ENCODE results near the gene TUBB1. TPM values are rescaled to one million over a fixed set of nuclear protein-coding genes. Genes with fewer than 3 reads are reported as not detected.
A peak's percentile ranks its signal among the peaks of the same experiment; 100 is the strongest.
"Not testable (repeated sequence)": the region's sequence is repeated elsewhere in the genome, so short reads cannot be mapped to it uniquely, and the experiment has no call there.

The TUBB1 gene
- total and polyA plus RNA-seq, 4 experiments from 2014 or later = not detected

DNA sequence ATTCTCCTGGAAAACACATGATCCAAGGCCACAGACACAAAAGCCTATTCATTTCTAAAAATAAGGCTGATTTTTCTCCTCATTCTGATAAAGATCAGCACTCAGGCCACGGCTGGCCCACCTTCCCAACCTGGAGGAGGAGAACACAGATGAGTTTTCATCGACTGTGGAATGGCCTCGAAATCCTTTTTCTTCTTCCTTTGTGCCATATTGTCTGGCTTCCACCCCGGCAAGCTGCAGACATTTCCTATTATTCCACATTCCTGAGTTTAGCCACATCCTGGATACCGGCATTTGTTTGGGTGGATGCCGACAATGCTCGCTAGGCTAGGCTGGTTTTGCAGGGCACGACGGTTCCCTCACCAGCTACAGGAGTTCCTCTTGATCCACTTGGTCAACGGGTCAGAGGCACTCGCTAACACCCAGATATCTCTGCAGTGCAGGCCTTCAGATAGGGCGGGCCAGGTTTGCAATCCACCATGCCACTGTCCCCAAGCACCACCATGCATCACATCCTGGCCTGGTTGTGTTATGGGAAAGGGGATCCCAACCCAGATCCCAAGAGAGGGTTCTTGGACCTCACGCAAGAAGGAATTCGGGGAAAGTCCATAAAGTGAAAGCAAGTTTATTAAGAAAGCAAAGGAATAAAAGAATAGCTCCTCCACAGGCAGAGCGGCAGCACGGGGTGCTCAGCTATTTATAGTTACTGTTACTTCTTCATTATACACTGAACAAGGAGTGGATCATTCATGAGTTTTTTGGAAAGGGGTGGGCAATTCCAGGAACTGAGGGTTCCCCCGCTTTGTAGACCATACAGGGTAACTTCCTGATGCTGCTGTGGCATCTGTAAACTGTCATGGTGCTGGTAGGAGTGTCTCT is 8.0 kb upstream of the TUBB1 start:
- H3K4me1 Mint-ChIP-seq = peaks cover 20 to 40% (median 26%) of the 10 kb centered on the region in 4 donors
- H3K27ac Mint-ChIP-seq = peak overlapping the region in 4 of 7 donors; percentile 41 to 73 (median 45)
- ChIA-PET CTCF (ENCODE audit: partially characterized antibody) (no interaction called here), POLR2A (ENCODE audit: partially characterized antibody) (interaction anchor here (1.7 to 1.8 kb wide), 2 partner anchors 18 to 21 kb away, joined by 3 to 6 read pairs; partner anchors contain the start of gene ATP5F1E)
- no peaks in the 10 kb centered on the region for H3K27me3 ChIP-seq (ENCODE audit: insufficient read depth, low read length)
- H3K4me1 ChIP-seq (ENCODE audit: insufficient read depth, low read length) = peaks cover 34% of the 10 kb centered on the region
- no peak for DNase-seq
- H3K27me3 Mint-ChIP-seq = no peaks in the 10 kb centered on the region
- H3K4me3 ChIP-seq (ENCODE audit: low read length in 2 of 2) = no peak overlapping the region
- H3K4me3 Mint-ChIP-seq = peak overlapping the region in 2 of 8 donors; percentile 1 to 26
- no peaks in the 10 kb centered on the region for H3K9me3 Mint-ChIP-seq
- no peaks in the 10 kb centered on the region for H3K36me3 ChIP-seq (ENCODE audit: insufficient read depth, low read length)
- intact Hi-C loops (cut with micrococcal nuclease) = no loop called here
- no peaks in the 10 kb centered on the region for H3K9me3 ChIP-seq (ENCODE audit: control insufficient read depth in 1 of 2, low read length in 2 of 2)
- H3K36me3 Mint-ChIP-seq = no peaks in the 10 kb centered on the region
- H3K27ac ChIP-seq (ENCODE audit: low read depth, low read length) = no peak overlapping the region

DNA sequence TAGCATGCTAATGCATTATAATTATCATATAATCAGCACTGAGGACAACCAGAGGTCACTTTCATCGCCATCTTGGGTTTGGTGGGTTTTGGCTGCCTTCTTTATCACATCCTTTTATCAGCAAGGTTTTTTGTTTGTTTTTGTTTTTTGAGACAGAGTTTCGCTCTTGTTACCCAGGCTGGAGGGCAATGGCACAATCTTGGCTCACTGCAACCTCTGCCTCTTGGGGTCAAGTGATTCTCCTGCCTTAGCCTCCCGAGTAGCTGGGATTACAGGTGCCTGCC is 7.4 kb upstream of the TUBB1 start:
- H3K4me1 ChIP-seq (ENCODE audit: insufficient read depth, low read length) = peaks cover 36% of the 10 kb centered on the region
- H3K36me3 ChIP-seq (ENCODE audit: insufficient read depth, low read length); H3K36me3 Mint-ChIP-seq; H3K4me3 Mint-ChIP-seq; CTCF ChIA-PET (ENCODE audit: partially characterized antibody); H3K9me3 Mint-ChIP-seq; intact Hi-C loops (cut with micrococcal nuclease); H3K27me3 ChIP-seq (ENCODE audit: insufficient read depth, low read length); H3K9me3 ChIP-seq (ENCODE audit: control insufficient read depth in 1 of 2, low read length in 2 of 2); H3K27ac ChIP-seq (ENCODE audit: low read depth, low read length); DNase-seq; POLR2A ChIA-PET (ENCODE audit: partially characterized antibody); H3K27me3 Mint-ChIP-seq; H3K4me3 ChIP-seq (ENCODE audit: low read length in 2 of 2): not testable (repeated sequence)
- Mint-ChIP-seq H3K4me1 (peaks cover 25 to 46% (median 30%) of the 10 kb centered on the region in 4 donors), H3K27ac (peak overlapping the region in 2 of 7 donors; percentile 12 to 24)

- no peaks in the 10 kb centered on the region for H3K36me3 ChIP-seq (ENCODE audit: insufficient read depth, low read length)
- Mint-ChIP-seq H3K4me1 (peaks cover 30 to 49% (median 37%) of the 10 kb centered on the region in 4 donors), H3K9me3 (no peaks in the 10 kb centered on the region), H3K4me3 (peak overlapping the region in 4 of 8 donors; percentile 3 to 63 (median 52)), H3K27me3 (no peaks in the 10 kb centered on the region), H3K36me3 (no peaks in the 10 kb centered on the region), H3K27ac (peak overlapping the region; percentile 43 to 79 (median 60))
- peaks cover 31% of the 10 kb centered on the region for H3K4me1 ChIP-seq (ENCODE audit: insufficient read depth, low read length)
- intact Hi-C loops (cut with micrococcal nuclease) = no loop called here
- no peaks in the 10 kb centered on the region for H3K27me3 ChIP-seq (ENCODE audit: insufficient read depth, low read length)
- no peak for DNase-seq
- ChIA-PET POLR2A (ENCODE audit: partially characterized antibody) (interaction anchor here (1.2 kb wide), 1 partner anchor 19 kb away, joined by 5 read pairs; the partner anchor contains the start of gene ATP5F1E), CTCF (ENCODE audit: partially characterized antibody) (no interaction called here)
- no peak overlapping the region for H3K27ac ChIP-seq (ENCODE audit: low read depth, low read length)
- H3K4me3 ChIP-seq (ENCODE audit: low read length in 2 of 2) = no peak overlapping the region
- H3K9me3 ChIP-seq (ENCODE audit: control insufficient read depth in 1 of 2, low read length in 2 of 2) = no peaks in the 10 kb centered on the region
These were observed 5.9 kb upstream of the TUBB1 start for GRCh38 chr20:59013031-59013951.

GRCh38 chr20:59013959-59014608 is 5.1 kb upstream of the TUBB1 start:
- no peak overlapping the region for H3K4me3 ChIP-seq (ENCODE audit: low read length in 2 of 2)
- Mint-ChIP-seq H3K4me3 (peak overlapping the region in 6 of 8 donors; percentile 3 to 63 (median 36)), H3K9me3 (no peaks in the 10 kb centered on the region), H3K4me1 (peaks cover 30 to 49% (median 37%) of the 10 kb centered on the region in 4 donors), H3K27ac (peak overlapping the region; percentile 3 to 79 (median 50)), H3K36me3 (peaks cover 0 to 2% of the 10 kb centered on the region in 2 donors), H3K27me3 (no peaks in the 10 kb centered on the region)
- H3K9me3 ChIP-seq (ENCODE audit: control insufficient read depth in 1 of 2, low read length in 2 of 2) = no peaks in the 10 kb centered on the region
- H3K4me1 ChIP-seq (ENCODE audit: insufficient read depth, low read length) = peaks cover 31% of the 10 kb centered on the region
- POLR2A ChIA-PET (ENCODE audit: partially characterized antibody) = interaction anchor here (1.2 kb wide), 1 partner anchor 18 kb away, joined by 5 read pairs; the partner anchor contains the start of gene ATP5F1E
- no peak overlapping the region for H3K27ac ChIP-seq (ENCODE audit: low read depth, low read length)
- CTCF ChIA-PET (ENCODE audit: partially characterized antibody) = no interaction called here
- intact Hi-C loops (cut with micrococcal nuclease) = no loop called here
- DNase-seq = peak; percentile 51 to 58 (median 54)
- no peaks in the 10 kb centered on the region for H3K36me3 ChIP-seq (ENCODE audit: insufficient read depth, low read length)
- no peaks in the 10 kb centered on the region for H3K27me3 ChIP-seq (ENCODE audit: insufficient read depth, low read length)

DNA sequence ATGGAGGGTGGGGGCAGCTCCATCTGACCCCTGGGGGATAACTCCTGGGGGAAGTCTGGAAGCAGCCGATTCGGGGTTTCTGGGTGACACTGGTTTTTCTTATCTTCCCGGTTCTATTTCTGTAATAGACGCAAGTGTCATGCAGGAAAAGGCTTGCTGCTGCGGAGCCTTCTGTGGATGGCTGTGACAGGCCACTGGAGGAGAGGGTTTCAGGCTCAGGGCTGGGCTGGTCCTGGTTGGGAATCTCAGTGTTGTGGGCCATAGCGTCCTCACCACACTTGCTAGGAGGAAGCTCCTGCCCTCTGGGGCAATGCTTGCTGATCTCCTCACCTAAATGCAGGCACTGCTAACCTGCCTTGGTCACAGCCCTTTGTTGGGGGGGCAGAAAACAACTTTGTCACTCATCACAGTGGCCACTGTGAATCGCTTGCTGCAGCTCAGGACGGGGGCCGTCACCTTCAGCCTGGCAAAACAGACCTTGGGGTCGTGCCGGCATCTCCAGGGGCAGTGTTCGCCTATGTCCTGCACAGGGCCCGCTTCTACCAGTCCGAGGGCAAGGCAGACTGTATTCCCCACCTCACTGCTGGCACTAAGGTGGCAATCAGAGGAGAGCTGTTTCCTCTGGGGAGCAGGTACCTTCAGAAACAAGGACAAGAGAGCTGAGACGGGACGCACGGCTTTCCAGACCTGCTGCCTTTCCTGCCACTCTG is 4.4 kb upstream of the TUBB1 start:
- no peak for DNase-seq
- no peaks in the 10 kb centered on the region for H3K36me3 ChIP-seq (ENCODE audit: insufficient read depth, low read length)
- no peak overlapping the region for H3K27ac ChIP-seq (ENCODE audit: low read depth, low read length)
- no peak overlapping the region for H3K4me3 ChIP-seq (ENCODE audit: low read length in 2 of 2)
- ChIA-PET POLR2A (ENCODE audit: partially characterized antibody) (interaction anchor here (1.0 to 4.1 kb wide), 2 partner anchors 17 to 33 kb away, joined by 3 to 19 read pairs; partner anchors contain the start of gene ATP5F1E), CTCF (ENCODE audit: partially characterized antibody) (interaction anchor here (0.6 kb wide), 1 partner anchor 834 kb away, joined by 3 read pairs; no protein-coding TSS in a partner anchor)
- Mint-ChIP-seq H3K27ac (peak overlapping the region in 2 of 7 donors; percentile 10 to 58), H3K4me3 (peak overlapping the region in 1 of 8 donors; percentile 63), H3K4me1 (peaks cover 30 to 49% (median 37%) of the 10 kb centered on the region in 4 donors), H3K9me3 (no peaks in the 10 kb centered on the region), H3K36me3 (peaks cover 0 to 3% of the 10 kb centered on the region in 2 donors), H3K27me3 (no peaks in the 10 kb centered on the region)
- no peaks in the 10 kb centered on the region for H3K9me3 ChIP-seq (ENCODE audit: control insufficient read depth in 1 of 2, low read length in 2 of 2)
- H3K4me1 ChIP-seq (ENCODE audit: insufficient read depth, low read length) = peaks cover 31% of the 10 kb centered on the region
- intact Hi-C loops (cut with micrococcal nuclease) = no loop called here
- no peaks in the 10 kb centered on the region for H3K27me3 ChIP-seq (ENCODE audit: insufficient read depth, low read length)

DNA sequence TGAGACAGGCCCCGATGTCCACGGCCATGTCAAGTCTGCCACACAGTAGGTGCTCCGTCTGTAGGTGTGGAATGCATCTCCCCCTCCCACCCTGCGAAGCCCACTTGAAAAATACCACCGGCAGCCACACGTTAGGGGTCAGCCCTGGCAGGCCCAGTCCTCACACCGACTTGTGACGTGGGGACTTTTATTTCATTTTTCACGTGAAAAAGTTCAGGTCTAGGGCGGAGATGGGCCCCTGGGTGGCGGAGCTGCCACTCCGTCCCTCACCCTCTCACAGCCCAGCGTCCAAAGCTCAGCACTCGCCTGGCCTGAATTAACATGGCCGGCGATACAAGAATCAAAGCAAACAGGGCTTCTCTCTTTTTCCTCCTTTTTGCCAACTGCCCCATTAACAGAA is 3.8 kb upstream of the TUBB1 start:
- H3K36me3 Mint-ChIP-seq = peaks cover 0 to 3% of the 10 kb centered on the region in 2 donors
- no peak for DNase-seq
- Histone ChIP-seq H3K27ac (ENCODE audit: low read depth, low read length) (no peak overlapping the region), H3K4me3 (ENCODE audit: low read length in 2 of 2) (no peak overlapping the region), H3K9me3 (ENCODE audit: control insufficient read depth in 1 of 2, low read length in 2 of 2) (no peaks in the 10 kb centered on the region), H3K4me1 (ENCODE audit: insufficient read depth, low read length) (peaks cover 31% of the 10 kb centered on the region), H3K36me3 (ENCODE audit: insufficient read depth, low read length) (no peaks in the 10 kb centered on the region), H3K27me3 (ENCODE audit: insufficient read depth, low read length) (no peaks in the 10 kb centered on the region)
- CTCF ChIA-PET (ENCODE audit: partially characterized antibody) = no interaction called here
- POLR2A ChIA-PET (ENCODE audit: partially characterized antibody) = interaction anchor here (1.0 to 4.1 kb wide), 2 partner anchors 16 to 33 kb away, joined by 3 to 19 read pairs; partner anchors contain the start of gene ATP5F1E
- H3K9me3 Mint-ChIP-seq = no peaks in the 10 kb centered on the region
- no peaks in the 10 kb centered on the region for H3K27me3 Mint-ChIP-seq
- no peak overlapping the region for H3K27ac Mint-ChIP-seq
- H3K4me1 Mint-ChIP-seq = peaks cover 30 to 49% (median 37%) of the 10 kb centered on the region in 4 donors
- intact Hi-C loops (cut with micrococcal nuclease) = no loop called here
- H3K4me3 Mint-ChIP-seq = no peak overlapping the region
